HG03196 (cell line): Measurements from ENCODE around the gene LRP10.
"Not testable (repeated sequence)": the region's sequence is repeated elsewhere in the genome, so short reads cannot be mapped to it uniquely, and the experiment has no call there.

Source experiments
- ATAC-seq: cut with Tn5 transposase; IDR thresholded peaks from one replicate; pipeline ENCODE4 v1.9.1; 2021; ENCODE audit not compliant: unreplicated experiment

LRP10 gene

GRCh38 chr14:22886500-22887259 is 15.1 kb downstream of the LRP10 start:
- peak; percentile 48 for ATAC-seq

- ATAC-seq = peak; percentile 36
These were observed 15.9 kb downstream of the LRP10 start for GRCh38 chr14:22887260-22887989.

- peak; percentile 44 for ATAC-seq
These were observed 16.4 kb downstream of the LRP10 start for GRCh38 chr14:22887990-22888378.

- ATAC-seq = no peak
These were observed 17.1 kb downstream of the LRP10 start for GRCh38 chr14:22888662-22889061.

- no peak for ATAC-seq
These were observed 18.9 kb downstream of the LRP10 start for GRCh38 chr14:22890416-22890815.

- no peak for ATAC-seq
These were observed 20.9 kb downstream of the LRP10 start for GRCh38 chr14:22892488-22892887.

GRCh38 chr14:22893706-22894105 is 22.2 kb downstream of the LRP10 start:
- no peak for ATAC-seq

- ATAC-seq = no peak
These were observed 23.9 kb downstream of the LRP10 start for GRCh38 chr14:22895402-22895801.

GRCh38 chr14:22896356-22896755 is 24.8 kb downstream of the LRP10 start:
- no peak for ATAC-seq

GRCh38 chr14:22896760-22897159 is 25.2 kb downstream of the LRP10 start:
- no peak for ATAC-seq

- ATAC-seq = no peak
These were observed 25.8 kb downstream of the LRP10 start for GRCh38 chr14:22897357-22897756.

GRCh38 chr14:22898302-22899090 is 27.0 kb downstream of the LRP10 start:
- no peak for ATAC-seq

GRCh38 chr14:22900081-22900799 is 28.7 kb downstream of the LRP10 start:
- no peak for ATAC-seq

- ATAC-seq = no peak
These were observed 30.3 kb downstream of the LRP10 start for GRCh38 chr14:22901799-22902198.

GRCh38 chr14:22903742-22904087 is 32.2 kb downstream of the LRP10 start:
- no peak for ATAC-seq

- ATAC-seq = no peak
These were observed 34.1 kb downstream of the LRP10 start for GRCh38 chr14:22905627-22906026.

- no peak for ATAC-seq
These were observed 34.5 kb downstream of the LRP10 start for GRCh38 chr14:22906073-22906472.

- no peak for ATAC-seq
These were observed 35.9 kb downstream of the LRP10 start for GRCh38 chr14:22907429-22907828.

GRCh38 chr14:22908601-22909000 is 37.1 kb downstream of the LRP10 start:
- no peak for ATAC-seq

- no peak for ATAC-seq
These were observed 39.4 kb downstream of the LRP10 start for GRCh38 chr14:22910916-22911315.

GRCh38 chr14:22914836-22915235 is 43.3 kb downstream of the LRP10 start:
- ATAC-seq = not testable (repeated sequence)
